Upper lobe of left lung (tissue), 6 donors: ENCODE measurements around the gene SMYD2. TPM values are rescaled to one million over a fixed set of nuclear protein-coding genes. Genes with fewer than 3 reads are reported as not detected.

ENCODE experiments used
- ATAC-seq, 2 donors: fragments of 200-7000 bp; cut with Tn5 transposase; one replicate each; pipeline ENCODE4 v1.9.1; 2022; ENCODE audit warnings: mild to moderate bottlenecking in 2 of 2, moderate library complexity in 2 of 2; ENCODE audit not compliant: low FRiP score in 2 of 2
- DNase-seq, 2 donors: peaks; one replicate each; pipeline ENCODE4 v3.0.0-alpha.2; 2019 to 2020
- H3K27ac ChIP-seq, 4 donors: fragments of 200-600 bp; sonication (generic); one replicate each; pipeline ENCODE4 v1.5.1; 2016 to 2019
- H3K27me3 ChIP-seq, 4 donors: fragments of 200-600 bp; sonication (generic); one replicate each; pipeline ENCODE4 v1.5.1; 2017 to 2019
- H3K36me3 ChIP-seq, 4 donors: fragments of 200-600 bp; sonication (generic); one replicate each; pipeline ENCODE4 v1.5.1; 2016 to 2019
- H3K4me1 ChIP-seq, 4 donors: fragments of 200-600 bp; sonication (generic); one replicate each; pipeline ENCODE4 v1.5.1; 2018 to 2019
- H3K4me3 ChIP-seq, 4 donors: fragments of 200-600 bp; sonication (generic); one replicate each; pipeline ENCODE4 v1.5.1; 2017 to 2019; ENCODE audit warnings: mild to moderate bottlenecking in 2 of 4, moderate library complexity in 1 of 4
- H3K9me3 ChIP-seq, 4 donors: fragments of 200-600 bp; sonication (generic); one replicate each; pipeline ENCODE4 v1.5.1; 2018 to 2019
- EP300 ChIP-seq, 4 donors: sonication (generic); formaldehyde crosslinking; IDR thresholded peaks; one replicate each; pipeline ENCODE4 v1.5.1; 2017; ENCODE audit warnings: antibody characterized with exemption in 4 of 4, control low read depth in 2 of 4
- POLR2A ChIP-seq, 4 donors: fragments of 450-650 bp; IDR thresholded peaks; one replicate each; pipeline ENCODE4 v1.5.1; 2016 to 2017; ENCODE audit warnings: antibody characterized with exemption in 4 of 4, mild to moderate bottlenecking in 2 of 4
- POLR2AphosphoS5 ChIP-seq, 2 donors: sonication (generic); formaldehyde crosslinking; IDR thresholded peaks; one replicate each; pipeline ENCODE4 v1.5.1; 2017; ENCODE audit warnings: antibody characterized with exemption in 2 of 2
- WGBS, 2 donors: methylation state at CpG; one replicate each; pipeline ENCODE4 v1.1.5; 2017 to 2018; 5-methylcytosine and 5-hydroxymethylcytosine counted together
- total RNA-seq, 6 donors: library from RNA; depleted of rRNA in 4 of 6; stranded (reverse); fragments of >200 nt in 4 of 6; gene quantifications; one replicate each; pipeline versions ENCODE4 v1.1.0 to v1.2.1, GENCODE V29; 2016 to 2021
- TF ChIP-seq, protein P1 (sequence below), 6 experiments: fragments of 450-650 bp in 4 of 6; fragments of 200-600 bp in 2 of 6; sonication (generic) in 2 of 6; IDR thresholded peaks; one replicate each; pipeline ENCODE4 v1.5.1; 2016 to 2019; ENCODE audit warnings: antibody characterized with exemption in 6 of 6
- donor health status: DM: no; HTN: no; CAD: no; lungs with moderate emphysema.
- donor health status: DM: no; HTN: yes; CAD: no; lungs with severe emphysema.

SMYD2 gene
- total RNA-seq, 6 donors from 2014 or later: 22.6 to 52.9 (median 34.8) TPM

GRCh38 chr1:214342525-214342924, 61.6 kb downstream of the SMYD2 start:
- no peak for TF ChIP-seq POLR2A (IDR thresholded peaks at IDR 0.05)
- no peak for TF ChIP-seq POLR2AphosphoS5 (IDR thresholded peaks at IDR 0.05)
- TF ChIP-seq, protein P1, sequence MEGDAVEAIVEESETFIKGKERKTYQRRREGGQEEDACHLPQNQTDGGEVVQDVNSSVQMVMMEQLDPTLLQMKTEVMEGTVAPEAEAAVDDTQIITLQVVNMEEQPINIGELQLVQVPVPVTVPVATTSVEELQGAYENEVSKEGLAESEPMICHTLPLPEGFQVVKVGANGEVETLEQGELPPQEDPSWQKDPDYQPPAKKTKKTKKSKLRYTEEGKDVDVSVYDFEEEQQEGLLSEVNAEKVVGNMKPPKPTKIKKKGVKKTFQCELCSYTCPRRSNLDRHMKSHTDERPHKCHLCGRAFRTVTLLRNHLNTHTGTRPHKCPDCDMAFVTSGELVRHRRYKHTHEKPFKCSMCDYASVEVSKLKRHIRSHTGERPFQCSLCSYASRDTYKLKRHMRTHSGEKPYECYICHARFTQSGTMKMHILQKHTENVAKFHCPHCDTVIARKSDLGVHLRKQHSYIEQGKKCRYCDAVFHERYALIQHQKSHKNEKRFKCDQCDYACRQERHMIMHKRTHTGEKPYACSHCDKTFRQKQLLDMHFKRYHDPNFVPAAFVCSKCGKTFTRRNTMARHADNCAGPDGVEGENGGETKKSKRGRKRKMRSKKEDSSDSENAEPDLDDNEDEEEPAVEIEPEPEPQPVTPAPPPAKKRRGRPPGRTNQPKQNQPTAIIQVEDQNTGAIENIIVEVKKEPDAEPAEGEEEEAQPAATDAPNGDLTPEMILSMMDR (IDR thresholded peaks at IDR 0.05): no peak
- TF ChIP-seq EP300 (IDR thresholded peaks at IDR 0.05): no peak
- Histone ChIP-seq H3K4me1 (peaks cover 0 to 3% (median 0%) of the 10 kb centered on the region in 4 donors), H3K9me3 (no peaks in the 10 kb centered on the region), H3K27me3 (no peaks in the 10 kb centered on the region), H3K4me3 (no peak overlapping the region), H3K27ac (no peak overlapping the region), H3K36me3 (peaks cover 0 to 4% (median 0%) of the 10 kb centered on the region in 4 donors)
- no peak for ATAC-seq
- no peak for DNase-seq

DNA sequence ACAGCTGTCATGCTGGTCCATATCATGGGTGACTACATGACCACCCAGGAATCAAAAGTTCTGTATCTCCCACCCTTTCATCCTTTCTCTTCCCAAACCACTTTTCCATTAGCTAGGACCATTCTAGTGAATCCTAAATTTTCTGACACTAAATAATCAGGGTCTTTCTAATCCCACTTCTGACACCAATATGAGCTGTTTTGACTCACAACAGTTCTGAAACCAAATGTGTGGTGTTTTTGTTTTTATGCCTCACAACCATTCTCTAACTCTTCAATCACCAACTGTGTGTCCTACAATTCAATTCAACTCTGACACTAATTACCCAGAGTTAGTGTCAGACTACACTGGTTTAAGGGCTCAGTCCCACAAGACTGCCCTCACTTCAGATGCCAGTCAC, 63.9 kb downstream of the SMYD2 start:
- ATAC-seq (no peak), DNase-seq (no peak)
- no peak overlapping the region for H3K4me3 ChIP-seq
- H3K27me3 ChIP-seq: no peaks in the 10 kb centered on the region
- no peak overlapping the region for H3K27ac ChIP-seq
- H3K9me3 ChIP-seq: no peaks in the 10 kb centered on the region
- H3K36me3 ChIP-seq: peaks cover 0 to 12% (median 0%) of the 10 kb centered on the region in 4 donors
- no peaks in the 10 kb centered on the region for H3K4me1 ChIP-seq
- no peak for TF ChIP-seq EP300 (IDR thresholded peaks at IDR 0.05)
- no peak for TF ChIP-seq POLR2A (IDR thresholded peaks at IDR 0.05)
- TF ChIP-seq, protein P1 (IDR thresholded peaks at IDR 0.05): no peak
- no peak for TF ChIP-seq POLR2AphosphoS5 (IDR thresholded peaks at IDR 0.05)

DNA sequence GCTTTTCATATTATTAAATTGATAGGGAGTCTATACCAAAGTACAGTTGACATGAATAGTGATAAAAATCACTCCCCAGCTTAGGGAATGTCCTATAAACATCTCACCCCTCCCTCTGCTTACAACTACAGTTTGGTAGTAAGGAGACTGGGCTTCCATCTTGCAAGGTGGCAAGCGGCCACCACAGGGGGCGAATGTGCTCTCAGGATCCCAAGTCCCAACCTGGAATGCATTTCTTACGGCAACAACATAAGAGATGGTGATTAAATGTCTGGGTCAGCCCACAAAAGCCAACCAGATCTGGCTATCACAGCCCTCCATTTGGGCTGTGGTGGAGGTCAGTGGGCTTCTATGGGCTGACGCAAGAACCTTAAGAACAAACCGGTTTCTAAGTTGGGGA, 68.0 kb downstream of the SMYD2 start:
- ATAC-seq: no peak
- TF ChIP-seq POLR2A (IDR thresholded peaks at IDR 0.05) (no peak), POLR2AphosphoS5 (IDR thresholded peaks at IDR 0.05) (no peak)
- TF ChIP-seq, protein P1 (IDR thresholded peaks at IDR 0.05): no peak
- 92 to 94% methylated on average over 5 of the region's 5 CpGs for WGBS, 2 donors

DNA sequence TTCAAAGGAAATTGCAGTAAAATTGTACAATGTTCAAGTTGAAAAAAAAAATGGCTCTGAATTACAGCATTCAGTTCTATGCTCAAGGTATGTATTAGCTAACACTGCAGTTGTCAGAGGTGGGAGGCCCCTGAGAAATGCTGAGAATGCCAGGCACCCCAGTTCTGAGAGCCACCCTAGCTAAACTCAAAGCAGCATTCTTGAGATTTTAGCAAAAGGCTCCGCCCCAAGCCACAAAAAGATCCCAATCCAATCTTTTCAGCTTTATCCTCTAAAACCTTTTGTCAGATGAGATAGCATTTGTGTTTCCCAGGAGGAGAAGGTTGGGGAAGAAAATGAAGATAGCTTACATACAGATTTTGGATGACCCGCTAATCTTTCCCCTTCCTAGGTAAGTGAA, 68.8 kb downstream of the SMYD2 start:
- ATAC-seq: no peak
- 87 to 93% methylated on average over 2 of the region's 2 CpGs for WGBS, 2 donors
- TF ChIP-seq, protein P1 (IDR thresholded peaks at IDR 0.05): no peak
- TF ChIP-seq EP300 (IDR thresholded peaks at IDR 0.05) (no peak), POLR2A (IDR thresholded peaks at IDR 0.05) (no peak), POLR2AphosphoS5 (IDR thresholded peaks at IDR 0.05) (no peak)

More for the DNA sequence above, 68.0 kb downstream of the SMYD2 start:
- no peaks in the 10 kb centered on the region for H3K4me1 ChIP-seq
- no peak overlapping the region for H3K4me3 ChIP-seq
- no peaks in the 10 kb centered on the region for H3K27me3 ChIP-seq
- H3K9me3 ChIP-seq: no peaks in the 10 kb centered on the region
- peaks cover 0 to 18% (median 0%) of the 10 kb centered on the region in 4 donors for H3K36me3 ChIP-seq
- no peak for DNase-seq
- H3K27ac ChIP-seq: no peak overlapping the region

GRCh38 chr1:214351551-214352277, 70.8 kb downstream of the SMYD2 start:
- no peak for DNase-seq
- TF ChIP-seq, protein P1 (IDR thresholded peaks at IDR 0.05): no peak
- TF ChIP-seq POLR2A (IDR thresholded peaks at IDR 0.05) (no peak), POLR2AphosphoS5 (IDR thresholded peaks at IDR 0.05) (no peak), EP300 (IDR thresholded peaks at IDR 0.05) (no peak)
- Histone ChIP-seq H3K27ac (no peak overlapping the region), H3K9me3 (no peaks in the 10 kb centered on the region), H3K4me1 (no peaks in the 10 kb centered on the region), H3K4me3 (no peak overlapping the region), H3K36me3 (peaks cover 0 to 34% (median 4%) of the 10 kb centered on the region in 4 donors), H3K27me3 (no peaks in the 10 kb centered on the region)
- ATAC-seq: no peak
- WGBS, 2 donors: 57 to 58% methylated on average over 2 of the region's 2 CpGs

More for the DNA sequence above, 68.8 kb downstream of the SMYD2 start:
- no peak overlapping the region for H3K27ac ChIP-seq
- no peak for DNase-seq
- peaks cover 0 to 16% (median 0%) of the 10 kb centered on the region in 4 donors for H3K36me3 ChIP-seq
- H3K4me3 ChIP-seq: no peak overlapping the region
- no peaks in the 10 kb centered on the region for H3K27me3 ChIP-seq
- H3K4me1 ChIP-seq: no peaks in the 10 kb centered on the region
- no peaks in the 10 kb centered on the region for H3K9me3 ChIP-seq
